Activated T-helper 1 cell treated with anti-CD3 and anti-CD28 coated beads, Interleukin-2, amount 50 U/mL, for 16 hours (primary cell): ENCODE results near the gene GPR12.

Experiments used
- DNase-seq, 2 donors: peaks; one replicate each; pipeline ENCODE4 v3.0.0-alpha.2; 2020; ENCODE audit warnings: low read depth in 1 of 2, low spot score in 1 of 2

GPR12 gene

DNA sequence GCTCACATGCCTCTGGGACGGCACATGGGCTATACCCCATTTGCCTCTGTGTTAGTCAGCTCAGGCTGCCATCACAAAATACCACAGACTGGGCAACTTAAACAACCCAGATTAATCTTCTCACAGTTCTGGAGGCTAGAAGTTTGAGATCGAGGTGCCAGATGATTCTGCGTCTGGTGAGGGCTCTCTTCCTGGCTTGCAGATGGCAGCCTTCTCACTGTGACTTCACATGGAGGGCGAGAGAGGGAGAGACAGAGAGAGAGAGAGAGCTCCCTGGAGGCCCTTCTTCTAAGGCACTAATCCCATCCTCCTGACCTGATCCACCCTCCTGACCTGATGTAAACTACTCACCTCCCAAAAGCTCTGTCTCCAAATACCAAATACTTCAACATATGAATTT is 55.0 kb downstream of the GPR12 start:
- no peak for DNase-seq
